ENCODE data around the gene EHD1.

GRCh38 chr11:64916775-64917662 is 38.6 kb upstream of the EHD1 start, which contains the start of gene ATG2A:
- TF ChIP-seq CTCF (IDR thresholded peaks at IDR 0.05) (no peak), POLR2A (IDR thresholded peaks at IDR 0.05) (peak in 3 of 4 donors; percentile 87 to 92 (median 92))

All from esophagus squamous epithelium (tissue), 4 donors.